IMR-90 (cell line): ENCODE results near the gene AGR3. TPM values are rescaled to one million over a fixed set of nuclear protein-coding genes. Genes with fewer than 3 reads are reported as not detected.

ENCODE experiments used
- ATAC-seq: fragments of 200-7000 bp; cut with Tn5 transposase; 2 replicates; pipeline ENCODE4 v1.9.1; 2020; ENCODE audit warnings: low read depth, mild to moderate bottlenecking, moderate library complexity
- BruUV-seq: library from RNA; stranded (reverse); fragments of 400-500 nt; replicated peaks from 2 replicates; lab custom pipeline; 2021; lab: Mats Ljungman, UMichigan
- CTCF ChIA-PET: fragments of 300-600 bp; formaldehyde crosslinking; extraction: SDS; loops from one replicate; lab custom pipeline; 2021; ENCODE audit warnings: antibody characterized with exemption; lab: Yijun Ruan, JAX
- POLR2A ChIA-PET: fragments of 300-600 bp; sonication (Branson Sonifier 250); formaldehyde crosslinking; loops from one replicate; lab custom pipeline; 2022; ENCODE audit warnings: antibody characterized with exemption; ENCODE audit not compliant: unreplicated experiment; lab: Charles Lee
- DNase-seq: peaks from one replicate; pipeline ENCODE4 v3.0.0; 2013
- H2AFZ ChIP-seq: replicated peaks from 2 replicates; pipeline ENCODE3; 2013; ENCODE audit warnings: low read length, mild to moderate bottlenecking; ENCODE audit not compliant: poor library complexity
- H2AK5ac ChIP-seq: 2 replicates; pipeline ENCODE4 v1.6.1; 2013; ENCODE audit warnings: low read depth, low read length, inconsistent platforms
- H2AK9ac ChIP-seq: replicated peaks from 2 replicates; pipeline ENCODE3; 2013; ENCODE audit warnings: mild to moderate bottlenecking, low read depth, low read length, moderate library complexity; ENCODE audit not compliant: poor library complexity
- H2BK120ac ChIP-seq: 2 replicates; pipeline ENCODE4 v1.6.1; 2013; ENCODE audit warnings: low read depth, low read length, inconsistent platforms
- H2BK15ac ChIP-seq: 3 replicates; pipeline ENCODE4 v1.6.1; 2013; ENCODE audit warnings: low read depth, low read length, inconsistent platforms
- H2BK20ac ChIP-seq: 2 replicates; pipeline ENCODE4 v1.6.1; 2013; ENCODE audit warnings: low read depth, mild to moderate bottlenecking, inconsistent platforms, low read length, moderate library complexity
- H2BK5ac ChIP-seq: 2 replicates; pipeline ENCODE4 v1.6.1; 2013; ENCODE audit warnings: mild to moderate bottlenecking, low read depth, low read length, inconsistent platforms; ENCODE audit not compliant: poor library complexity, severe bottlenecking
- H3K14ac ChIP-seq: replicated peaks from 2 replicates; pipeline ENCODE4 v1.6.1; 2013; ENCODE audit warnings: low read depth, low read length, inconsistent platforms
- H3K18ac ChIP-seq: 2 replicates; pipeline ENCODE4 v1.6.1; 2013; ENCODE audit warnings: low read depth, low read length, control low read depth
- H3K23ac ChIP-seq: 2 replicates; pipeline ENCODE4 v1.6.1; 2013; ENCODE audit warnings: low read depth, low read length, inconsistent platforms
- H3K27ac ChIP-seq: 2 replicates; pipeline ENCODE4 v1.5.1; 2013; ENCODE audit warnings: mild to moderate bottlenecking, control low read depth, low read length; ENCODE audit not compliant: insufficient read depth
- H3K27me3 ChIP-seq: 2 replicates; pipeline ENCODE4 v1.6.1; 2013; ENCODE audit warnings: low read length; ENCODE audit not compliant: control insufficient read depth, insufficient read depth
- H3K36me3 ChIP-seq: 2 replicates; pipeline ENCODE4 v1.6.1; 2013; ENCODE audit warnings: low read length, mixed read lengths; ENCODE audit not compliant: control insufficient read depth, insufficient read depth
- H3K4ac ChIP-seq: 2 replicates; pipeline ENCODE4 v1.6.1; 2013; ENCODE audit warnings: low read depth, low read length, inconsistent platforms
- H3K4me1 ChIP-seq: 2 replicates; pipeline ENCODE4 v1.6.1; 2013; ENCODE audit warnings: low read length, mixed read lengths; ENCODE audit not compliant: control insufficient read depth, insufficient read depth
- H3K4me2 ChIP-seq: 2 replicates; pipeline ENCODE4 v1.6.1; 2013; ENCODE audit warnings: low read depth, mild to moderate bottlenecking, control low read depth, low read length, moderate library complexity
- H3K4me3 ChIP-seq: 2 replicates; pipeline ENCODE4 v1.5.1; 2013; ENCODE audit warnings: low read depth, mild to moderate bottlenecking, control low read depth, low read length, moderate library complexity; ENCODE audit not compliant: insufficient read depth
- H3K56ac ChIP-seq: 2 replicates; pipeline ENCODE4 v1.6.1; 2013; ENCODE audit warnings: low read length, inconsistent platforms; ENCODE audit not compliant: insufficient read depth; ENCODE audit errors: extremely low read depth
- H3K79me1 ChIP-seq, 2 experiments: 2 replicates each; pipeline ENCODE4 v1.6.1; 2013; ENCODE audit warnings: low read length in 2 of 2, inconsistent platforms in 1 of 2, low read depth in 1 of 2
- H3K9ac ChIP-seq: 2 replicates; pipeline ENCODE4 v1.6.1; 2013; ENCODE audit warnings: low read depth, low read length, control low read depth
- H3K9me1 ChIP-seq: 2 replicates; pipeline ENCODE4 v1.6.1; 2013; ENCODE audit warnings: low read length, inconsistent platforms; ENCODE audit not compliant: insufficient read depth
- H3K9me3 ChIP-seq: 2 replicates; pipeline ENCODE4 v1.6.1; 2013; ENCODE audit warnings: low read length; ENCODE audit not compliant: control insufficient read depth, insufficient read depth
- H4K20me1 ChIP-seq: 2 replicates; pipeline ENCODE4 v1.6.1; 2013; ENCODE audit warnings: low read length, inconsistent platforms; ENCODE audit not compliant: insufficient read depth
- H4K5ac ChIP-seq: 2 replicates; pipeline ENCODE4 v1.6.1; 2013; ENCODE audit warnings: mild to moderate bottlenecking, low read depth, low read length, control low read depth
- H4K8ac ChIP-seq, 2 experiments: 2 replicates each; pipeline ENCODE4 v1.6.1; 2013; ENCODE audit warnings: low read depth in 2 of 2, low read length in 2 of 2, control low read depth in 1 of 2, inconsistent platforms in 1 of 2
- H4K91ac ChIP-seq: 2 replicates; pipeline ENCODE4 v1.6.1; 2013; ENCODE audit warnings: low read depth, low read length, inconsistent platforms; ENCODE audit not compliant: insufficient read depth
- BHLHE40 ChIP-seq: fragments of 150-350 bp; IDR thresholded peaks from 2 replicates; pipeline ENCODE4 v1.6.1; 2016; ENCODE audit warnings: mild to moderate bottlenecking, low read depth, low read length
- CEBPB ChIP-seq: IDR thresholded peaks from 2 replicates; pipeline ENCODE4 v1.6.1; 2012; ENCODE audit warnings: low read depth, low read length, improper control_type of control experiment
- CHD1 ChIP-seq: IDR thresholded peaks from 2 replicates; pipeline ENCODE4 v1.6.1; 2012; ENCODE audit warnings: low read depth, low read length, improper control_type of control experiment
- FOS ChIP-seq: fragments of 150-350 bp; IDR thresholded peaks from 2 replicates; pipeline ENCODE4 v1.6.1; 2016; ENCODE audit warnings: low read depth, low read length
- MAFK ChIP-seq: IDR thresholded peaks from 2 replicates; pipeline ENCODE4 v1.6.1; 2012; ENCODE audit warnings: low read depth, low read length, improper control_type of control experiment
- MAZ ChIP-seq: IDR thresholded peaks from 2 replicates; pipeline ENCODE4 v1.6.1; 2012; ENCODE audit warnings: low read depth, mild to moderate bottlenecking, low read length, improper control_type of control experiment, moderate library complexity, borderline replicate concordance
- MXI1 ChIP-seq: IDR thresholded peaks from 2 replicates; pipeline ENCODE4 v1.6.1; 2012; ENCODE audit warnings: low read depth, mild to moderate bottlenecking, low read length, moderate library complexity, borderline replicate concordance
- NFE2L2 ChIP-seq: fragments of 150-350 bp; IDR thresholded peaks from 2 replicates; pipeline ENCODE4 v1.6.1; 2016; ENCODE audit warnings: low read depth, mild to moderate bottlenecking, low read length
- POLR2A ChIP-seq: IDR thresholded peaks from 2 replicates; pipeline ENCODE4 v1.6.1; 2012; ENCODE audit warnings: mild to moderate bottlenecking, low read depth, low read length
- RAD21 ChIP-seq: IDR thresholded peaks from 2 replicates; pipeline ENCODE4 v1.6.1; 2012; ENCODE audit warnings: low read length, improper control_type of control experiment
- RFX5 ChIP-seq: IDR thresholded peaks from 2 replicates; pipeline ENCODE4 v1.8.0; 2012; ENCODE audit warnings: low read depth, mild to moderate bottlenecking, low read length, moderate library complexity
- SMC3 ChIP-seq: fragments of 150-350 bp; IDR thresholded peaks from 2 replicates; pipeline ENCODE4 v1.6.1; 2016; ENCODE audit warnings: low read depth, mild to moderate bottlenecking, antibody characterized with exemption, low read length, moderate library complexity
- WGBS, 2 experiments: methylation state at CpG; one replicate each; pipeline versions ENCODE4 v1.1.5 to v1.1.7; 2013; ENCODE audit warnings: missing lambda C conversion rate in 2 of 2; ENCODE audit not compliant: insufficient read length in 1 of 2; ENCODE audit errors: extremely low coverage in 2 of 2; 5-methylcytosine and 5-hydroxymethylcytosine counted together
- dilution Hi-C: fragments of 300-500 bp; cut with HindIII; formaldehyde crosslinking; loops from one replicate; pipeline ENCODE4 v1.14.3; 2018; ENCODE audit warnings: low sequenced_read_pairs; ENCODE audit not compliant: unreplicated experiment
- in situ Hi-C: fragments of 300-500 bp; cut with MboI; formaldehyde crosslinking; loops from 3 replicates; pipeline ENCODE4 v1.14.3; 2019; ENCODE audit warnings: low sequenced_read_pairs, inconsistent platforms, mixed read lengths
- intact Hi-C: fragments of 100-400 bp; cut with micrococcal nuclease; formaldehyde crosslinking; loops from 2 replicates; pipeline ENCODE4 v1.10.0; 2022
- polyA plus RNA-seq, 3 experiments: library from polyadenylated mRNA; depleted of rRNA; stranded (reverse); fragments of >200 nt; gene quantifications; 2 replicates each; pipeline ENCODE4 v1.2.3, GENCODE V29; 2012; ENCODE audit warnings: low replicate concordance in 1 of 3
- total RNA-seq: library from RNA; depleted of rRNA; stranded (reverse); fragments of >200 nt; gene quantifications from 2 replicates; pipeline ENCODE4 v1.2.3, GENCODE V29; 2012
- TF ChIP-seq, protein P1 (sequence below): conservative IDR thresholded peaks from 2 replicates; pipeline ENCODE4 v1.5.1; 2012; ENCODE audit warnings: mild to moderate bottlenecking, low read depth, low read length, improper control_type of control experiment
- TF ChIP-seq, protein P2 (sequence below): fragments of 150-350 bp; IDR thresholded peaks from 2 replicates; pipeline ENCODE4 v1.6.1; 2016; ENCODE audit warnings: low read depth, mild to moderate bottlenecking, low read length, moderate library complexity, borderline replicate concordance
- TF ChIP-seq, protein P3 (sequence below): fragments of 150-350 bp; IDR thresholded peaks from 2 replicates; pipeline ENCODE4 v1.6.1; 2017; ENCODE audit warnings: mild to moderate bottlenecking, antibody characterized with exemption, low read length, low read depth

AGR3 gene
- total and polyA plus RNA-seq, 2 of the 4 experiments (the other 2 are of a cell fraction): not detected

DNA sequence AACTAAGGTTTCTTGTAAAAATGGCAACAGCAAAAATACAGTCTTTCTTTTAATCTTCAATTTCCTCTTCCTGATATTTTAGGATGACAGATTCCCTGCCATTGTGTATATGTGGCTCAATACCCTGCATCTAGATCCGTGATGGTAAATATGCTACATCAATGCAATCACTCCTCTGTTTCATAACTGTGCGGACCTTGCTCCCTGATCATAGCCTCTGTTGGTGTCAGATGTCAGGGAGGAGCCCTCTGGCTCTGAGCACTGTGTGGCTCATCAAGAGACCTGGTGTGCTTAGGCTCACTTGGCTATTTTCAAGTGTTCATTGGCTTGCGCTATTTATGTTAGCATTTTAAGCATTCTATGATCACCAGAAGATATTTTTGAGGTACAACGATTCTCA is 33.0 kb upstream of the AGR3 start:
- no peaks in the 10 kb centered on the region for H3K79me1 ChIP-seq
- dilution Hi-C loops (no loop called here), intact Hi-C loops (loop anchor here (5.0 to 10.0 kb wide), 3 partner anchors 267 to 490 kb away; partner anchors contain the start of genes ANKMY2, BZW2 and CRPPA), in situ Hi-C loops (loop anchor here (10.0 to 25.0 kb wide), 4 partner anchors 220 to 1423 kb away; no protein-coding TSS in a partner anchor)
- H3K18ac ChIP-seq: peak overlapping the region; percentile 75; the same call in 1 of the 2 replicates
- ChIA-PET POLR2A (no interaction called here), CTCF (interaction anchor here (1.4 kb wide), 1 partner anchor 20 kb away, joined by 6 read pairs; no protein-coding TSS in a partner anchor)
- WGBS, 2 experiments: no CpG with 5 or more reads among the region's 4 CpGs
- H3K4me3 ChIP-seq: no peak overlapping the region
- H2AK9ac ChIP-seq: no peak overlapping the region
- DNase-seq (no peak), ATAC-seq (no peak)
- no peak overlapping the region for H3K23ac ChIP-seq
- BruUV-seq: no TSS peak
- H2BK120ac ChIP-seq: peak overlapping the region; percentile 47; the same call in 1 of the 2 replicates
- H3K27ac ChIP-seq: no peak overlapping the region
- H3K4me2 ChIP-seq: no peak overlapping the region
- H3K4ac ChIP-seq: peak overlapping the region; percentile 68; the same call in 1 of the 2 replicates
- peak overlapping the region; percentile 75; the same call in 1 of the 3 replicates for H2BK15ac ChIP-seq
- peaks cover 7% of the 10 kb centered on the region; the same call in 1 of the 2 replicates for H3K4me1 ChIP-seq
- peak overlapping the region; percentile 7; the same call in 1 of the 2 replicates for H4K5ac ChIP-seq
- peak overlapping the region; percentile 76 for H2BK5ac ChIP-seq
- H2AFZ ChIP-seq: no peak overlapping the region
- peaks cover 3% of the 10 kb centered on the region; the same call in 1 of the 2 replicates for H3K9me1 ChIP-seq
- H2BK20ac ChIP-seq: peak overlapping the region; percentile 78; the same call in 1 of the 2 replicates
- peak overlapping the region; percentile 64; the same call in 1 of the 2 replicates for H3K14ac ChIP-seq
- H4K91ac ChIP-seq: peak overlapping the region; percentile 55; the same call in 1 of the 2 replicates
- H4K20me1 ChIP-seq: no peaks in the 10 kb centered on the region; the same call in 1 of the 2 replicates
- no peaks in the 10 kb centered on the region for H3K27me3 ChIP-seq
- H3K9ac ChIP-seq: no peak overlapping the region
- H4K8ac ChIP-seq: peak overlapping the region in 1 of 2 experiments; percentile 60; a peak in 1 of 4 replicates
- H3K9me3 ChIP-seq: no peaks in the 10 kb centered on the region
- no peaks in the 10 kb centered on the region for H3K36me3 ChIP-seq
- H2AK5ac ChIP-seq: peak overlapping the region; percentile 83
- H3K56ac ChIP-seq: no peak overlapping the region
- TF ChIP-seq MAZ: no peak
- no peak for TF ChIP-seq MAFK
- TF ChIP-seq POLR2A: no peak
- TF ChIP-seq CHD1: no peak
- TF ChIP-seq RAD21: no peak
- no peak for TF ChIP-seq BHLHE40
- TF ChIP-seq, protein P1, sequence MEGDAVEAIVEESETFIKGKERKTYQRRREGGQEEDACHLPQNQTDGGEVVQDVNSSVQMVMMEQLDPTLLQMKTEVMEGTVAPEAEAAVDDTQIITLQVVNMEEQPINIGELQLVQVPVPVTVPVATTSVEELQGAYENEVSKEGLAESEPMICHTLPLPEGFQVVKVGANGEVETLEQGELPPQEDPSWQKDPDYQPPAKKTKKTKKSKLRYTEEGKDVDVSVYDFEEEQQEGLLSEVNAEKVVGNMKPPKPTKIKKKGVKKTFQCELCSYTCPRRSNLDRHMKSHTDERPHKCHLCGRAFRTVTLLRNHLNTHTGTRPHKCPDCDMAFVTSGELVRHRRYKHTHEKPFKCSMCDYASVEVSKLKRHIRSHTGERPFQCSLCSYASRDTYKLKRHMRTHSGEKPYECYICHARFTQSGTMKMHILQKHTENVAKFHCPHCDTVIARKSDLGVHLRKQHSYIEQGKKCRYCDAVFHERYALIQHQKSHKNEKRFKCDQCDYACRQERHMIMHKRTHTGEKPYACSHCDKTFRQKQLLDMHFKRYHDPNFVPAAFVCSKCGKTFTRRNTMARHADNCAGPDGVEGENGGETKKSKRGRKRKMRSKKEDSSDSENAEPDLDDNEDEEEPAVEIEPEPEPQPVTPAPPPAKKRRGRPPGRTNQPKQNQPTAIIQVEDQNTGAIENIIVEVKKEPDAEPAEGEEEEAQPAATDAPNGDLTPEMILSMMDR: no peak
- TF ChIP-seq, protein P2, sequence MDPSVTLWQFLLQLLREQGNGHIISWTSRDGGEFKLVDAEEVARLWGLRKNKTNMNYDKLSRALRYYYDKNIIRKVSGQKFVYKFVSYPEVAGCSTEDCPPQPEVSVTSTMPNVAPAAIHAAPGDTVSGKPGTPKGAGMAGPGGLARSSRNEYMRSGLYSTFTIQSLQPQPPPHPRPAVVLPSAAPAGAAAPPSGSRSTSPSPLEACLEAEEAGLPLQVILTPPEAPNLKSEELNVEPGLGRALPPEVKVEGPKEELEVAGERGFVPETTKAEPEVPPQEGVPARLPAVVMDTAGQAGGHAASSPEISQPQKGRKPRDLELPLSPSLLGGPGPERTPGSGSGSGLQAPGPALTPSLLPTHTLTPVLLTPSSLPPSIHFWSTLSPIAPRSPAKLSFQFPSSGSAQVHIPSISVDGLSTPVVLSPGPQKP: no peak
- TF ChIP-seq, protein P3, sequence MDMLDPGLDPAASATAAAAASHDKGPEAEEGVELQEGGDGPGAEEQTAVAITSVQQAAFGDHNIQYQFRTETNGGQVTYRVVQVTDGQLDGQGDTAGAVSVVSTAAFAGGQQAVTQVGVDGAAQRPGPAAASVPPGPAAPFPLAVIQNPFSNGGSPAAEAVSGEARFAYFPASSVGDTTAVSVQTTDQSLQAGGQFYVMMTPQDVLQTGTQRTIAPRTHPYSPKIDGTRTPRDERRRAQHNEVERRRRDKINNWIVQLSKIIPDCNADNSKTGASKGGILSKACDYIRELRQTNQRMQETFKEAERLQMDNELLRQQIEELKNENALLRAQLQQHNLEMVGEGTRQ: no peak
- TF ChIP-seq MXI1: no peak
- no peak for TF ChIP-seq SMC3
- no peak for TF ChIP-seq FOS
- no peak for TF ChIP-seq CEBPB
- no peak for TF ChIP-seq NFE2L2
- TF ChIP-seq RFX5: no peak
